PFSK-1 (cell line): ENCODE results near the gene SLC9A8.

Experiments used
- FOXP2 ChIP-seq: optimal IDR thresholded peaks from 2 replicates; pipeline ENCODE3; 2011; ENCODE audit warnings: borderline replicate concordance, control low read depth, inconsistent platforms; ENCODE audit not compliant: insufficient read depth; ENCODE audit errors: extremely low read length, extremely low read depth
- POLR2AphosphoS5 ChIP-seq: IDR thresholded peaks from 2 replicates; pipeline ENCODE4 v1.6.1; 2012; ENCODE audit warnings: low read depth, mild to moderate bottlenecking, control low read depth, low read length, moderate library complexity
- SIN3A ChIP-seq: IDR thresholded peaks from 2 replicates; pipeline ENCODE4 v1.6.1; 2012; ENCODE audit warnings: mild to moderate bottlenecking, low read length, moderate library complexity, borderline replicate concordance; ENCODE audit not compliant: insufficient read depth
- TAF1 ChIP-seq: IDR thresholded peaks from 2 replicates; pipeline ENCODE4 v1.6.1; 2012; ENCODE audit warnings: low read length, control low read depth, borderline replicate concordance; ENCODE audit not compliant: insufficient read depth
- TF ChIP-seq, protein P1 (sequence below), 2 experiments: IDR thresholded peaks; 2 replicates each; pipeline versions ENCODE4 v1.6.1 to v1.8.0; 2011 to 2012; ENCODE audit warnings: low read depth in 2 of 2, low read length in 2 of 2, control low read depth in 1 of 2, inconsistent platforms in 1 of 2, mild to moderate bottlenecking in 1 of 2, moderate library complexity in 1 of 2; ENCODE audit not compliant: insufficient read depth in 1 of 2

SLC9A8 gene

DNA sequence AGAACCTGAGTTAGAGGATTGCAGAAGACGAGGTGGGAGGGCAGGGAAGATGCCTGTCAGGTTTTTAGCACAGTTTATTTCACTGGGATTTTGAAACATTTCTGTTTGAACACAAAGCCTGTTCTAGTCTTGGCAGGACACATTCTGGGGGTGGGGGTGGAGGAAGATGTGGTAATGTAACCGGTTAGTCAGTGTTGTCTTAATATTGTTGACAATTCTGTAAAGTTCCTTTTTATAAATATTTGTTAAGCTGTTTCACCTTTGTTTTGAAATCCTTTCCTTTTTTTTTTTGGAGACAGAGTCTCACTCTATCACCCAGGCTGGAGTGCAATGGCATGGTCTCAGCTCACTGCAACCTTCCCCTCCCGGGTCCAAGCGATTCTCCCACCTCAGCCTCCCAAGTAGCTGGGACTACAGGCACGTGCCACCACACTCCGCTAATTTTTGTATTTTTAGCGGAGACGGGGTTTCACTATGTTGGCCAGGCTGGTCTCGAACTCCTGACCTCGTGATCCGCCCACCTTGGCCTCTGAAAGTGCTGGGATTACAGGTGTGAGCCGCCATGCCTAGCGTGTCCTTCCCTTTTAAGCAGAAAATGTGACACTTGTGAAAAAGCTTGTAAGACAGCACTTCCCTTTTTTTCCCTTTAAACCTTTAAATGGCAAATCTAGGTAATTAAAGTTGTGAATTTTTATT, 20.2 kb downstream of the SLC9A8 start:
- TF ChIP-seq, protein P1, sequence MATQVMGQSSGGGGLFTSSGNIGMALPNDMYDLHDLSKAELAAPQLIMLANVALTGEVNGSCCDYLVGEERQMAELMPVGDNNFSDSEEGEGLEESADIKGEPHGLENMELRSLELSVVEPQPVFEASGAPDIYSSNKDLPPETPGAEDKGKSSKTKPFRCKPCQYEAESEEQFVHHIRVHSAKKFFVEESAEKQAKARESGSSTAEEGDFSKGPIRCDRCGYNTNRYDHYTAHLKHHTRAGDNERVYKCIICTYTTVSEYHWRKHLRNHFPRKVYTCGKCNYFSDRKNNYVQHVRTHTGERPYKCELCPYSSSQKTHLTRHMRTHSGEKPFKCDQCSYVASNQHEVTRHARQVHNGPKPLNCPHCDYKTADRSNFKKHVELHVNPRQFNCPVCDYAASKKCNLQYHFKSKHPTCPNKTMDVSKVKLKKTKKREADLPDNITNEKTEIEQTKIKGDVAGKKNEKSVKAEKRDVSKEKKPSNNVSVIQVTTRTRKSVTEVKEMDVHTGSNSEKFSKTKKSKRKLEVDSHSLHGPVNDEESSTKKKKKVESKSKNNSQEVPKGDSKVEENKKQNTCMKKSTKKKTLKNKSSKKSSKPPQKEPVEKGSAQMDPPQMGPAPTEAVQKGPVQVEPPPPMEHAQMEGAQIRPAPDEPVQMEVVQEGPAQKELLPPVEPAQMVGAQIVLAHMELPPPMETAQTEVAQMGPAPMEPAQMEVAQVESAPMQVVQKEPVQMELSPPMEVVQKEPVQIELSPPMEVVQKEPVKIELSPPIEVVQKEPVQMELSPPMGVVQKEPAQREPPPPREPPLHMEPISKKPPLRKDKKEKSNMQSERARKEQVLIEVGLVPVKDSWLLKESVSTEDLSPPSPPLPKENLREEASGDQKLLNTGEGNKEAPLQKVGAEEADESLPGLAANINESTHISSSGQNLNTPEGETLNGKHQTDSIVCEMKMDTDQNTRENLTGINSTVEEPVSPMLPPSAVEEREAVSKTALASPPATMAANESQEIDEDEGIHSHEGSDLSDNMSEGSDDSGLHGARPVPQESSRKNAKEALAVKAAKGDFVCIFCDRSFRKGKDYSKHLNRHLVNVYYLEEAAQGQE (IDR thresholded peaks at IDR 0.05; ENCODE audit: insufficient read depth in 1 of 2, low read depth in 2 of 2, low read length in 2 of 2): no peak
- no peak for TF ChIP-seq POLR2AphosphoS5
- TF ChIP-seq TAF1: no peak
- TF ChIP-seq FOXP2: no peak
- no peak for TF ChIP-seq SIN3A

- no peak for TF ChIP-seq SIN3A
- TF ChIP-seq TAF1: no peak
- TF ChIP-seq, protein P1 (IDR thresholded peaks at IDR 0.05; ENCODE audit: insufficient read depth in 1 of 2, low read depth in 2 of 2, low read length in 2 of 2): no peak
- no peak for TF ChIP-seq POLR2AphosphoS5
- TF ChIP-seq FOXP2: no peak
These were observed 20.9 kb downstream of the SLC9A8 start for GRCh38 chr20:49833483-49833882.

DNA sequence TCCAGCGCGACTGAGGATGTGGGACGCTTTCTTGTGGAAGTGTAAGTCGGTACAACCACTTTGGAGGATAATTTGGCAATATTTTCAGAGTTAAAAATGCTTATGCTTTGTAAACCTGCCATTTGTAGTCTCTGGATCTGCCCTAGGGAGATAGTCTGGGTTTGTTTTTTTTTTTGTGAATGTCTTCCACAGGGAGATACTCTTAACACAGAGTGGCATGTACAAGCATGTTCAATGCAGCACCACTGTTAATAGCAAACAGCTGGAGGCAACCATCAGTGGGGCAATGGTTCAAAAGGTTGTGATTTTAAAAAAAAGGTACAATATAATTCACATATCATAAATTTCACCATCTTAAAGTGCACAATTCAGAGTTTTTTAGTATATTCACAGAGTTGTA, 22.4 kb downstream of the SLC9A8 start:
- TF ChIP-seq, protein P1 (IDR thresholded peaks at IDR 0.05; ENCODE audit: insufficient read depth in 1 of 2, low read depth in 2 of 2, low read length in 2 of 2): no peak
- TF ChIP-seq POLR2AphosphoS5 (no peak), TAF1 (no peak), SIN3A (no peak), FOXP2 (no peak)

DNA sequence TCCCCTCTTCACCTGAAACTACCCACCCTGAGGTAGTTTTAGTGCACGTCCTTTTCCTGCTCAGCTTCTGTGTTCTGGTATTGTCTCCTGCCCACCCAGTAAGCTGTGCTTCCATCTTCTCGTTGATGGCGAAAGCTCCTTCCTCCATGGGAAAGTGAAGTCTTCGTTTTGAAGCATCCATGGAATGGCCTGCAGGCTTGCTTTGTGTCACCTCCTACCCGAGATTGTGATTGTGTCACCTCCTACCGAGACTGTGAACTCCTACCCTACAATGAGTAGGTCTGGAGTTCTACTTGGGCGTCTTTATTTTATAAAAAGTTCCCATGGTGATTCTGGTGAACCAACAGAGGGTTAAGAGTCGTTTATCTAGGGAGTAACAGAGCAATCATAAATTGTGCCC, 25.9 kb downstream of the SLC9A8 start:
- no peak for TF ChIP-seq FOXP2
- TF ChIP-seq POLR2AphosphoS5: no peak
- TF ChIP-seq SIN3A: no peak
- no peak for TF ChIP-seq TAF1
- TF ChIP-seq, protein P1 (IDR thresholded peaks at IDR 0.05; ENCODE audit: insufficient read depth in 1 of 2, low read depth in 2 of 2, low read length in 2 of 2): no peak
